ENCODE data around the gene OPCML. TPM values are rescaled to one million over a fixed set of nuclear protein-coding genes. Genes with fewer than 3 reads are reported as not detected.

The OPCML gene
- total and polyA plus RNA-seq, 4 donors = 16.6 to 70.3 (median 58.1) TPM

DNA sequence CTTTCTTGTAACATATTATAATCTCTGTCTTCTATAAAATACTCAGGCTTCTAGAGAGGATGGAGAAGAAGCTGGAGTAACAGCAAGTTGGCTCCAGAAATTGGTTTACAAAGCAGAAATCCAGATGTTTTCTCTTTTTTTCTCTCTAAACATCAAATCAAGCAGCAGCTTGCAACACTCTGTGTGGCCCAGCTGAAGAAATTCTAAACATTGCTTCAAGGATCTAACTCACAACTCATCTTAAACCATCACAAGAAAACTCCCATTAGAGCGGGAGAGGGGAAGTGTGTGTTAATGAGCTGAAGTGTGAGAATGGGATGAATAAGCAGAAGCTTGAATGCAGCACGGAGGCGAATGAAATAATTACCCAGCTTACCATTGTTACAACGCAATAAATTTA is 146.5 kb downstream of the OPCML start:
- H3K36me3 ChIP-seq (ENCODE audit: control insufficient read depth, insufficient read depth, low read length) = peaks cover 4% of the 10 kb centered on the region
- H3K4me1 ChIP-seq (ENCODE audit: control insufficient read depth, insufficient read depth, low read length) = peaks cover 46% of the 10 kb centered on the region
- H3K27me3 ChIP-seq (ENCODE audit: control insufficient read depth, insufficient read depth, low read length) = peaks cover 13% of the 10 kb centered on the region
- WGBS (ENCODE audit: insufficient coverage) = no CpG with 5 or more reads among the region's 4 CpGs
- H3K9me3 ChIP-seq (ENCODE audit: control insufficient read depth, insufficient read depth, low read length) = no peaks in the 10 kb centered on the region
- DNase-seq (ENCODE audit: low read depth in 4 of 6, low spot score in 6 of 6) = peak in 2 of 6 donors; percentile 30 to 88
- no peak overlapping the region for H3K4me3 ChIP-seq (ENCODE audit: low read depth, low read length)
- no peak overlapping the region for H3K27ac ChIP-seq (ENCODE audit: low read depth, low read length)

DNA sequence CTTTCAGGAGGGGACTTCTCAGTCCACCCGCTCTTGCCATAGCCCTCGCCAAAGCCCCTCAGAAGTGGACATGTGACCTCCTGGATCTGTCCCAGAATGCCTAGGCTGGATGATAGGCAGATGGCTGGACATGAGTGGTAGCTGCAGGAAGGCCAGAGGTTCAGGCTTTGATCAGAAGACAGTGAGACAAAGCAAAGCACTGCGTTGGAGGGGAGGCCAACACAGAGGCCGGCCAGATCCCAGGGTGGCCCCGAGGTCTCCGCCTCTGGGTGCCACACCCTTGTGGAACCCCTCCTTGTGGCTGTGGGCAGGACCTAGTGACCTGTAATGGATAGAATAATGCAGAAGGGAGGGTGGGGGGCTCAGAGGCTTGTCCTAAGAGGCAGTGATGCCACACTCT is 147.6 kb downstream of the OPCML start:
- Histone ChIP-seq H3K36me3 (ENCODE audit: control insufficient read depth, insufficient read depth, low read length) (peaks cover 4% of the 10 kb centered on the region), H3K4me3 (ENCODE audit: low read depth, low read length) (no peak overlapping the region), H3K27ac (ENCODE audit: low read depth, low read length) (no peak overlapping the region), H3K4me1 (ENCODE audit: control insufficient read depth, insufficient read depth, low read length) (peaks cover 47% of the 10 kb centered on the region), H3K27me3 (ENCODE audit: control insufficient read depth, insufficient read depth, low read length) (peaks cover 13% of the 10 kb centered on the region), H3K9me3 (ENCODE audit: control insufficient read depth, insufficient read depth, low read length) (no peaks in the 10 kb centered on the region)
- 59% methylated on average over 6 of the region's 6 CpGs for WGBS (ENCODE audit: insufficient coverage)
- DNase-seq (ENCODE audit: low read depth in 4 of 6, low spot score in 6 of 6) = no peak

DNA sequence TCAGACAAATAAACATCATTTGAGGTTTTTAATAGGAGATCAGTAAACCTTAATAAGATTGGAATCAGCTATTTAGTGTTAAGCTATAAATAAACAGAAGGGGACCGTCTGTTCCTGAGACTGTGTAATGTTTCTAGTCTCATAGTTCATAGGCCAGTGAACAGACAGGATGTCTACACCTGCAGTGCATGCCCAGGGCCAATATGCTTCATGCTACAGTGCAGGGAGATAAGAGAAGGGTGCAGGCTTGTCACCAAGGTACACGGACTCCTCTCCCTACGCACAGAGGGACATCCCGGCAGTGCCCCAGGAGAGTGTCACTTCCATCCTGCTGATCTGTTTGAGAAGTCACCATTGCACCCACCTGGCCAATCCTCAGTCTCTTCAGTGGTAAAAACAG is 148.6 kb downstream of the OPCML start:
- no peaks in the 10 kb centered on the region for H3K9me3 ChIP-seq (ENCODE audit: control insufficient read depth, insufficient read depth, low read length)
- H3K27ac ChIP-seq (ENCODE audit: low read depth, low read length) = no peak overlapping the region
- H3K4me3 ChIP-seq (ENCODE audit: low read depth, low read length) = no peak overlapping the region
- H3K4me1 ChIP-seq (ENCODE audit: control insufficient read depth, insufficient read depth, low read length) = peaks cover 47% of the 10 kb centered on the region
- no peak for DNase-seq (ENCODE audit: low read depth in 4 of 6, low spot score in 6 of 6)
- H3K36me3 ChIP-seq (ENCODE audit: control insufficient read depth, insufficient read depth, low read length) = peaks cover 4% of the 10 kb centered on the region
- H3K27me3 ChIP-seq (ENCODE audit: control insufficient read depth, insufficient read depth, low read length) = peaks cover 18% of the 10 kb centered on the region
- WGBS (ENCODE audit: insufficient coverage) = 82% methylated on average over 3 of the region's 4 CpGs

DNA sequence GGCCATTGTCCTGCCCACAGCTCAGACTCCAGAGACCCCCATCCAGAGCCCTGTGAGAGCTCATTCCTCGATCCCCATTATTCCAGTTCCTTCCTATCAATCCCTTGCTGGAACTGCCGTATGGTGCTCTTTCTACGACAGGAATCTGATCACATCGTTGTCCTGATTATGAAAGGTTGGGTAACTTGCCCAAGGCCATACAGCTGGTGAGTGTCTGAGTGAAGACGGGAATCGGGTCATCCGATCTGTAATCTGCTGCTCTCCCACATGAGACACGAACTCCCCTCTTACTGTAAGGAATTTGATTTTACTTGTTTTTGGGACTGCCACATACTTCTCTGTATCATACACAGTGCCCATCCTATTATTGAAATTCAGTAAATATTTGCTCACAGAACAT is 149.1 kb downstream of the OPCML start:
- H3K4me1 ChIP-seq (ENCODE audit: control insufficient read depth, insufficient read depth, low read length) = peaks cover 47% of the 10 kb centered on the region
- peak overlapping the region; percentile 61 for H3K27ac ChIP-seq (ENCODE audit: low read depth, low read length)
- H3K4me3 ChIP-seq (ENCODE audit: low read depth, low read length) = no peak overlapping the region
- no peak for DNase-seq (ENCODE audit: low read depth in 4 of 6, low spot score in 6 of 6)
- WGBS (ENCODE audit: insufficient coverage) = 80% methylated on average over 1 of the region's 8 CpGs
- H3K27me3 ChIP-seq (ENCODE audit: control insufficient read depth, insufficient read depth, low read length) = peaks cover 17% of the 10 kb centered on the region
- peaks cover 4% of the 10 kb centered on the region for H3K36me3 ChIP-seq (ENCODE audit: control insufficient read depth, insufficient read depth, low read length)
- H3K9me3 ChIP-seq (ENCODE audit: control insufficient read depth, insufficient read depth, low read length) = no peaks in the 10 kb centered on the region

- Histone ChIP-seq H3K9me3 (ENCODE audit: control insufficient read depth, insufficient read depth, low read length) (no peaks in the 10 kb centered on the region), H3K27me3 (ENCODE audit: control insufficient read depth, insufficient read depth, low read length) (peaks cover 11% of the 10 kb centered on the region), H3K4me3 (ENCODE audit: low read depth, low read length) (no peak overlapping the region), H3K27ac (ENCODE audit: low read depth, low read length) (no peak overlapping the region), H3K36me3 (ENCODE audit: control insufficient read depth, insufficient read depth, low read length) (peaks cover 4% of the 10 kb centered on the region), H3K4me1 (ENCODE audit: control insufficient read depth, insufficient read depth, low read length) (peaks cover 49% of the 10 kb centered on the region)
- WGBS (ENCODE audit: insufficient coverage) = 17% methylated on average over 5 of the region's 12 CpGs
- DNase-seq (ENCODE audit: low read depth in 4 of 6, low spot score in 6 of 6) = peak; percentile 64 to 91 (median 76)
Measured at GRCh38 chr11:133382131-133382812, 150.0 kb downstream of the OPCML start.

DNA sequence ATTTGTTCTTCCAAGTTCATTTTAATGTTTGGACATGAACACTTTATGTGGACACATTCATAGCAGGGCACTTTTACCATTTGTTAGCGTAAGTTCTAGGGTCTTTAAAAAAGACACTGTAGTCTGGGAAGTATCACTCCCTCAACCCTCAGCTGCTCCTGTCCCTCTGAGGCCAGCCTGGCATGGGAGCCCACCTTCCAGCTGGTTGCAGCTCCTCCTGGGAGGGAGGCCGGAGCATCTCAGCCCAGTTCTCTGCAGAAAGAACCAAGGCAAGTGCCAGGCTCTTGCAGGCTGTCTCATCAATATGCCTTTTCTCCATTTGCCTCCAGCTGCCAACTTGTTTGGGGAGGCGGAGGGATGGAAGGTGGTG is 150.6 kb downstream of the OPCML start:
- Histone ChIP-seq H3K27me3 (ENCODE audit: control insufficient read depth, insufficient read depth, low read length) (peaks cover 9% of the 10 kb centered on the region), H3K4me3 (ENCODE audit: low read depth, low read length) (no peak overlapping the region), H3K27ac (ENCODE audit: low read depth, low read length) (no peak overlapping the region), H3K4me1 (ENCODE audit: control insufficient read depth, insufficient read depth, low read length) (peaks cover 49% of the 10 kb centered on the region), H3K9me3 (ENCODE audit: control insufficient read depth, insufficient read depth, low read length) (no peaks in the 10 kb centered on the region), H3K36me3 (ENCODE audit: control insufficient read depth, insufficient read depth, low read length) (peaks cover 4% of the 10 kb centered on the region)
- 0% methylated on average over 1 of the region's 3 CpGs for WGBS (ENCODE audit: insufficient coverage)
- DNase-seq (ENCODE audit: low read depth in 4 of 6, low spot score in 6 of 6) = no peak

DNA sequence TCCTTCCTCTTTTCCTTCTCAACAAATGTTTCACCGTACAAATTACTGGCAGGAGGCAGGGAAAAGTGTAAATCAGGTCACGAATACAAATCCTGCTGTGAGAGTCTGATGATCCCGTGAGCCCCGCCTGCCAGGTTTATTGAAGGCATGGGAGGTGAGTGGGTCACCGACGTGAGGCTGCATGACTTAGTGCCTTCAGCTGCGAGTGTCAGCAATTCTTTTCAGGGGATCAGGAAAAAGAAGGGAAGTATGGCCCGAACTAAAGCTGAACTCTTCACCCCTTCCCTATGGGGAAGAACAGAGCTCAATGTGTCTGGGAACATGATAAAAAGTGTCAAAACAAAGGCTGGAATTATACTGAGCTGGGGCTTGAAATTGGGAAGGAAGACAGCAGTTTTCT is 166.2 kb downstream of the OPCML start:
- H3K27ac ChIP-seq (ENCODE audit: low read depth, low read length) = no peak overlapping the region
- H3K9me3 ChIP-seq (ENCODE audit: control insufficient read depth, insufficient read depth, low read length) = no peaks in the 10 kb centered on the region
- peaks cover 3% of the 10 kb centered on the region for H3K4me1 ChIP-seq (ENCODE audit: control insufficient read depth, insufficient read depth, low read length)
- peaks cover 11% of the 10 kb centered on the region for H3K36me3 ChIP-seq (ENCODE audit: control insufficient read depth, insufficient read depth, low read length)
- WGBS (ENCODE audit: insufficient coverage) = 19% methylated on average over 5 of the region's 8 CpGs
- no peak for DNase-seq (ENCODE audit: low read depth in 4 of 6, low spot score in 6 of 6)
- H3K4me3 ChIP-seq (ENCODE audit: low read depth, low read length) = no peak overlapping the region
- H3K27me3 ChIP-seq (ENCODE audit: control insufficient read depth, insufficient read depth, low read length) = peaks cover 3% of the 10 kb centered on the region

DNA sequence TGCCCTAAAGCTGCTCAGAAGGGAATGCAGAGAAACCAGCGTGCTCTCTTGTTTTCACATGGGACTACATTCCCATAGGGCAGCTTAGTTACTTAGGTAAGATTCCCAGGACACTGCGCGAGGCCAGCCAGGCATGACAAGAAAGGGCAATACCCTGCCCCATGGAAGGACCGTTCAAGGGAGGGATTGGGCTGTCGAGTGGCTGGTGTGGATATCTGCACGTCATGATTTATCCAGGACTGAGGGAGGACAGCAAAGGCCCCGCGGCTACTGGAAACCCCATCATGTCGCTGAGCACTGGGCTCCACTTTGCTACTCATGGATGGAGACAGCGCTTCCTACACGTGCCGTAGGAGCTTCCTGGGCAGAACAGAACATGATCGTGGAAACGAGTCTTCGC is 169.4 kb downstream of the OPCML start:
- no peaks in the 10 kb centered on the region for H3K9me3 ChIP-seq (ENCODE audit: control insufficient read depth, insufficient read depth, low read length)
- no peak overlapping the region for H3K4me3 ChIP-seq (ENCODE audit: low read depth, low read length)
- H3K27ac ChIP-seq (ENCODE audit: low read depth, low read length) = no peak overlapping the region
- 94% methylated on average over 15 of the region's 15 CpGs for whole genome bisulfite sequencing (ENCODE audit: insufficient coverage)
- peaks cover 3% of the 10 kb centered on the region for H3K4me1 ChIP-seq (ENCODE audit: control insufficient read depth, insufficient read depth, low read length)
- H3K27me3 ChIP-seq (ENCODE audit: control insufficient read depth, insufficient read depth, low read length) = peaks cover 3% of the 10 kb centered on the region
- H3K36me3 ChIP-seq (ENCODE audit: control insufficient read depth, insufficient read depth, low read length) = peaks cover 16% of the 10 kb centered on the region
- DNase-seq (ENCODE audit: low read depth in 4 of 6, low spot score in 6 of 6) = no peak

GRCh38 chr11:133362156-133362555 is 170.1 kb downstream of the OPCML start:
- Histone ChIP-seq H3K4me1 (ENCODE audit: control insufficient read depth, insufficient read depth, low read length) (peaks cover 3% of the 10 kb centered on the region), H3K4me3 (ENCODE audit: low read depth, low read length) (no peak overlapping the region), H3K27me3 (ENCODE audit: control insufficient read depth, insufficient read depth, low read length) (peaks cover 3% of the 10 kb centered on the region), H3K9me3 (ENCODE audit: control insufficient read depth, insufficient read depth, low read length) (no peaks in the 10 kb centered on the region), H3K27ac (ENCODE audit: low read depth, low read length) (no peak overlapping the region), H3K36me3 (ENCODE audit: control insufficient read depth, insufficient read depth, low read length) (peaks cover 16% of the 10 kb centered on the region)
- DNase-seq (ENCODE audit: low read depth in 4 of 6, low spot score in 6 of 6) = no peak
- 87% methylated on average over 15 of the region's 15 CpGs for WGBS (ENCODE audit: insufficient coverage)

GRCh38 chr11:133361689-133361994 is 170.7 kb downstream of the OPCML start:
- peaks cover 16% of the 10 kb centered on the region for H3K36me3 ChIP-seq (ENCODE audit: control insufficient read depth, insufficient read depth, low read length)
- 97% methylated on average over 21 of the region's 21 CpGs for WGBS (ENCODE audit: insufficient coverage)
- H3K9me3 ChIP-seq (ENCODE audit: control insufficient read depth, insufficient read depth, low read length) = no peaks in the 10 kb centered on the region
- peaks cover 3% of the 10 kb centered on the region for H3K4me1 ChIP-seq (ENCODE audit: control insufficient read depth, insufficient read depth, low read length)
- H3K27ac ChIP-seq (ENCODE audit: low read depth, low read length) = no peak overlapping the region
- no peak overlapping the region for H3K4me3 ChIP-seq (ENCODE audit: low read depth, low read length)
- peaks cover 5% of the 10 kb centered on the region for H3K27me3 ChIP-seq (ENCODE audit: control insufficient read depth, insufficient read depth, low read length)
- DNase-seq (ENCODE audit: low read depth in 4 of 6, low spot score in 6 of 6) = no peak

Measured in spinal cord (tissue), 10 donors.